ENCODE results near the gene PRKAR1A.

DNA sequence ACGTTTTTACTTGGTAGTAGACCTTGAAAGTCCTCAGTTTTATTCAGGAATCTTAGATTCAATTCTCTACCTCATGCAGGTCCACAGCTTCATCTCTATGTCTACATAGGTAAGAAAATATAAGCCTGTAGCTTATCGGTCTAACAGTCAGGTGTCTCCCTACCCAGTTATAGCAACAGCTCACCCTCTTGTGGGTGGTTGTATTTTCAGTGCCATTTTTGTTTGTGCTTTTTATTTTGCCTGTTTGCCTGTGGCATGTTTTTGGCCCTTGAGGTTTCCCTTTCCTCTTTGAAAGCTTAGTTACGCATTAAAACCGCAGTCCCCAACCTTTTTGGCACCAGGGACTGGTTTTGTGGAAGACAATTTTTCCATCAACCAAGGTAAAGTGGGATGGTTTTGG lies 31.3 kb upstream of the PRKAR1A start:
- no peak for TF ChIP-seq EZH2phosphoT487 (conservative IDR thresholded peaks at IDR 0.05; ENCODE audit: low read length)
- TF ChIP-seq, protein P1, sequence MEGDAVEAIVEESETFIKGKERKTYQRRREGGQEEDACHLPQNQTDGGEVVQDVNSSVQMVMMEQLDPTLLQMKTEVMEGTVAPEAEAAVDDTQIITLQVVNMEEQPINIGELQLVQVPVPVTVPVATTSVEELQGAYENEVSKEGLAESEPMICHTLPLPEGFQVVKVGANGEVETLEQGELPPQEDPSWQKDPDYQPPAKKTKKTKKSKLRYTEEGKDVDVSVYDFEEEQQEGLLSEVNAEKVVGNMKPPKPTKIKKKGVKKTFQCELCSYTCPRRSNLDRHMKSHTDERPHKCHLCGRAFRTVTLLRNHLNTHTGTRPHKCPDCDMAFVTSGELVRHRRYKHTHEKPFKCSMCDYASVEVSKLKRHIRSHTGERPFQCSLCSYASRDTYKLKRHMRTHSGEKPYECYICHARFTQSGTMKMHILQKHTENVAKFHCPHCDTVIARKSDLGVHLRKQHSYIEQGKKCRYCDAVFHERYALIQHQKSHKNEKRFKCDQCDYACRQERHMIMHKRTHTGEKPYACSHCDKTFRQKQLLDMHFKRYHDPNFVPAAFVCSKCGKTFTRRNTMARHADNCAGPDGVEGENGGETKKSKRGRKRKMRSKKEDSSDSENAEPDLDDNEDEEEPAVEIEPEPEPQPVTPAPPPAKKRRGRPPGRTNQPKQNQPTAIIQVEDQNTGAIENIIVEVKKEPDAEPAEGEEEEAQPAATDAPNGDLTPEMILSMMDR (IDR thresholded peaks at IDR 0.05; ENCODE audit: insufficient read depth, low read length, poor library complexity, severe bottlenecking), result no peak
